GM12865 (cell line): ENCODE measurements around the gene C10orf62.
A peak's percentile ranks its signal among the peaks of the same experiment; 100 is the strongest.
"Not testable (repeated sequence)": the region's sequence is repeated elsewhere in the genome, so short reads cannot be mapped to it uniquely, and the experiment has no call there.

ENCODE experiments used
- DNase-seq: peaks from one replicate; pipeline ENCODE4 v3.0.0; 2010; ENCODE audit warnings: low read depth
- H3K4me3 ChIP-seq: 2 replicates; pipeline ENCODE4 v1.5.1; 2011; ENCODE audit warnings: mild to moderate bottlenecking, low read depth, low read length, control low read depth
- CTCF ChIP-seq: IDR thresholded peaks from 2 replicates; pipeline ENCODE4 v1.5.1; 2011; ENCODE audit warnings: low read length, control low read depth, low read depth, inconsistent platforms; ENCODE audit not compliant: insufficient read depth; ENCODE audit errors: missing control alignments

Gene C10orf62

DNA sequence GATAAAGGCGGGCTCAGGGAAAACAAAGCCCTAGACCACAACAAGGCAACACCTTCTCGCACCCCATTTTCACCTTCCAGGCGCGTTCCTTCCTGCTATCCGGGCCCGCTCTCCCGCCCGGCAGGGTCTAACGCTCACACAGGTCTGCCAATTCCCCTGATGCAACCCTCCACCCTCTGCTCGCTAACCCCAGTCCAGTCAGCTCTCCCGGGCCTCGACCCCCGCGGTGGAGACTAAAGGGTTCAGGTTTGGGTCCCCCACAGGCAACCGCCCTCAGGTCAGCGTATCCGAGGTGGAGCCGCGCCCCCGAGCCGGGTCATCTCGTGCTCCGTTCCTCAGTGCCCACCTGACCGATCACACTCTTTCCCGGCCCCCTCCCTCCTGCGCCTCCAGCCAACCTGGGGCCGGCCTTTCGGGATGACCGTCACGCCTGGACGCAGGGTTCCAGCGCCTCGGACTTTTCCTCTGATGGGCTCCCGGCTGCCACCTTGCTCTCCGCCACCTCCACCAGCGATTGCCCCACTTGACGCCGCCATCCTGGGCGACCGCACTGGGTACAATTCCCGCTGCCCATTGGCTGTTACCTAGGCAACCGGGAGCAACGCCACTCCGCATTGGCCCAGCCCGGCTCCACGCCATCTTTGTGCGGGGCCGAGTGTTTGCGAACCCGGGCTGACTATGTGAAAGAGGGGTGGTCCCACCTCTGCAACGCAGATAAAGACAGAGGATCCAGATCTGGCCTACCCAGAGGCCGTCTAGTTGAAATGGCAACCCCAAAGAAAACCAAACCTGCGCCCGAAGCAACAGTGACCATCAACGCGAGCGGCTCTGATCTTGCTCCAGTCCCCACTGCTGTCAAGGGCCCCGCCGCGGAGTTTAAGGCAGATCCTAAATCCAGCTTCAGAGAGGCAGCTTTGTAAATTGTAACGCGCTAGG is 43.7 kb downstream of the C10orf62 start, which contains the start of gene MORN4:
Gene MORN4, minus strand, starts transcription at position 552 of the 936 bp plus-strand sequence. CDS start 13,847 bp downstream, outside the sequence.
- TF ChIP-seq CTCF = no peak
- H3K4me3 ChIP-seq = peak within 1 kb of the TSS; percentile 91
- DNase-seq = peak; percentile 93

- no peak for TF ChIP-seq CTCF
- DNase-seq = no peak
- H3K4me3 ChIP-seq = peak overlapping the region; percentile 91
Measured at GRCh38 chr10:97633921-97634320, 44.4 kb downstream of the C10orf62 start.

DNA sequence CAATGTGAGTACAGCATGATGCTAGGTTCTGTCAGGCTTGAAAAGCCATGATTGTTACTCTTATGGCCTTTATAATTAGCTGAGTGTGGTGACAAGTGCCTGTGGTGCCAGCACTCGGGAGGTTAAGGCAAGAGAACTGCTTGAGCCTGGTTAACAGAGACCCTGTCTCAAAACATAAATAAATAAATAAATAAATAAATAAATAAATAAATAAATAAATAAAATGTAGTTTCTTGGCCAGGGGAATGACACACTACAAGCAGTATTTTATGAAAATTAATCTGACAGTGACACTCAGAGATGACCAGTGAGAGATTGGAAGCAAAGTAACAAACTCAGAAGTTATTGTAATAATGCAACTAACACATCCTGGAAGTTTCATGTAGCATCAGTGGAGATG is 46.1 kb downstream of the C10orf62 start:
- DNase-seq = no peak
- no peak for TF ChIP-seq CTCF
- H3K4me3 ChIP-seq = no peak overlapping the region

DNA sequence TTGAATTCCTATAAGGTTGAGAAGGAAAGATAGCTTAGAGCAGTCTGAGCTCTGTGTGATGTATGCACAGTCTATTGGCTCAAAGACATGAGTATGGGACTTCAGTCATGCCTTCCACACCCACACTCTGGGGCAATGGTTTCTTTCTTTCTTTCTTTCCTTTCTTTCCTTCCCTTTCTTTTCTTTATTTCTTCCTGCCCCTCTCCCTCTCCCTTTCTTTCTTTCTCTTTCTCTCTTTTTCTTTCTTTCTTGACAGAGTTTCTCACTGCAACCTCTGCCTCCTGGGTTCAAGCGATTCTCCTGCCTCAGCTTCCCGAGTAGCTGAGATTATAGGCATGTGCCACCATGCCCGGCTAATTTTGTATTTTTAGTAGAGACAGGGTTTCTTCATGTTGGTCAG is 49.6 kb downstream of the C10orf62 start:
- H3K4me3 ChIP-seq, DNase-seq: not testable (repeated sequence)

DNA sequence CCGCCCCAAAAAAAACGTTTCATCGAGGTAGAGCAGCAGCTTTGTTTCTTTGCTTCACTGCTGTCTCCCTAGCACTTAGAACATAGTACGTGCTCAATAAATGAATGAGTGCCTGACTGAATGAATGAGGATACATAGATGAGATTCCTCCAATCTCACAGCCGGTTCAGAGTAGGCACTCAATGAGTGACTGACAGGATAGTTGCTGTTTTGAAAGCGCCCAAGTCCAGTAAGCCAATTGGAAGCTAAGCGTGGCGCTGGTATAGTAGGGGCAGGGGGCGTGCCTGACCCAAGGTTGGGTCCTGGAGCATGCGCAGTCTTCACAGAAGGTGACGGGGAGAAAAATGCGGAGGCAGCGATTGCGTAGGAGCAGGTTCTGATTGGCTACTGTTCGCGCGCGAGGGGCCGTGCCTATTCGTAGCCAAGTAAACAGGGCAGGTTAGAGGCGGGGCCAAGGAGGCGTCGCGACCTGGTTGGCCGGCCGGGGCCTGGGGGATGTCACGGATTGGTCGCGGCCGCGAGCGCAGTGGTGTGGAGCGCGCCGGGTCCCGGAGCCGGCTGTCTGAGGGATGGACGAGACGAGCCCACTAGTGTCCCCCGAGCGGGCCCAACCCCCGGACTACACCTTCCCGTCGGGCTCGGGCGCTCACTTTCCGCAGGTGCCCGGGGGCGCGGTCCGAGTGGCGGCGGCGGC is 50.8 kb downstream of the C10orf62 start, which contains the start of gene PI4K2A:
Gene PI4K2A, plus strand, starts transcription at position 498 of the 694 bp plus-strand sequence. Its CDS starts 72 bp downstream, at position 570.
- no peak for TF ChIP-seq CTCF
- DNase-seq = peak; percentile 100
- peak within 1 kb of the TSS; percentile 68 for H3K4me3 ChIP-seq
